CD4-positive, alpha-beta T cell treated with Interleukin-10 for 1 hour (primary cell): Measurements from ENCODE around the gene UTF1.
"Not testable (repeated sequence)": the region's sequence is repeated elsewhere in the genome, so short reads cannot be mapped to it uniquely, and the experiment has no call there.

ENCODE experiments used
- DNase-seq: peaks from one replicate; pipeline ENCODE4 v3.0.0-alpha.2; 2020

The UTF1 gene

GRCh38 chr10:133249094-133249780 lies 19.2 kb downstream of the UTF1 start:
- DNase-seq: no peak

DNA sequence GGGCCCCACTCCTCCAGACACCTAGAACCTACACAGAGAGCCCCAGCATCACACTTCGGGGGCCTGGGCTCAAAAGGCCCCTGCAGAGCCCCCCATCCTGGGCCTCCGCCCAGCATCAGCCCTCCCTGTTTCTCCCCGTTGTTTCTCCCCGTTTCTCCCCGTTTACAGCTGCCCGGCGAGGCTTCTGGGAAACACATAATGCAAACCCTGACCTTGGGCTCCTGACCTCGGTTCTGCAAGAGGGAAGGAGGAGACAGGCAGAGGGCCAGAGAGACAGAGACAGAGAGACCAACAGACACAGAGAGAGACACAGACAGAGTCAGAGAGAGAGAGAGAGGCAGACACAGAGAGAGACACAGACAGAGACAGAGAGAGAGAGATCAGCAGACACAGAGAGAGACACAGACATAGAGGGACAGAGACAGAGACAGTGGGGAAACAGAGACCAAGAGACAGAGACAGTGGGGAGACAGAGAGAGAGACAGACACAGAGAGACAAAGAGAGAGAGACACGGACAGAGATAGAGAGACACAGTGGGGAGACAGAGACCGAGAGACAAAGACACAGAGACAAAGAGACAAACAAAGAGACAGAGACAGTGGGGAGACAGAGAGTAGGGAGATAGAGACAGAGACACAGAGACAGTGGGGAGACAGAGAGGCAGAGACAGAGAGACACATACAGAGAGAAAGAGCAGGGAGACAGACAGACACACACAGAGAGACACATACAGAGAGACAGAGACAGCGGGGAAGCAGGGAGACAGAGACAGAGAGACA lies 20.1 kb downstream of the UTF1 start:
- no peak for DNase-seq

- DNase-seq: no peak
These were observed 21.6 kb downstream of the UTF1 start for GRCh38 chr10:133251388-133252222.

GRCh38 chr10:133252223-133252552 lies 22.2 kb downstream of the UTF1 start:
- no peak for DNase-seq

- no peak for DNase-seq
These were observed 23.4 kb downstream of the UTF1 start for GRCh38 chr10:133253361-133253955.

GRCh38 chr10:133254421-133255120 lies 24.6 kb downstream of the UTF1 start:
- DNase-seq: no peak

DNA sequence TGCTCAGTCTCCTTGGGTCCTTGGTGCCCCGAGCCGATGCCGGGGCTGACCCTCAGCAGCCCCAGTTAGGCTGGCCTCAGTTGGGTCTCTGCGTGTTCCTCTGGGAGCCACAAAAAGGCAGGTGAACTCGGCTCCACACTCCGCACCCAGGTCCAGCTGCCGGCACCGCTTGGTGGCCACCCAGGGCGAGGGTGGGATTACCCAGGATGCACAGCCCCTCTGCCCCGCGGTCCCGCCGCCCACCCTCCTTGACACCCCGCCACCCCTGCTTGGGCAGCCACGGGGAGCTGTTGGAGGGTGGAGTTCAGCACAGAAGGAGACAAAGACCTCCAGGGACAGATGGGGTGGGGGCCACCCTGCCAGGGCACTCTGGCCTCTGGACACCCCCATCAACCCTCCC lies 25.3 kb downstream of the UTF1 start:
- DNase-seq: no peak

- DNase-seq: peak; percentile 36
These were observed 27.6 kb downstream of the UTF1 start for GRCh38 chr10:133257489-133258065.

DNA sequence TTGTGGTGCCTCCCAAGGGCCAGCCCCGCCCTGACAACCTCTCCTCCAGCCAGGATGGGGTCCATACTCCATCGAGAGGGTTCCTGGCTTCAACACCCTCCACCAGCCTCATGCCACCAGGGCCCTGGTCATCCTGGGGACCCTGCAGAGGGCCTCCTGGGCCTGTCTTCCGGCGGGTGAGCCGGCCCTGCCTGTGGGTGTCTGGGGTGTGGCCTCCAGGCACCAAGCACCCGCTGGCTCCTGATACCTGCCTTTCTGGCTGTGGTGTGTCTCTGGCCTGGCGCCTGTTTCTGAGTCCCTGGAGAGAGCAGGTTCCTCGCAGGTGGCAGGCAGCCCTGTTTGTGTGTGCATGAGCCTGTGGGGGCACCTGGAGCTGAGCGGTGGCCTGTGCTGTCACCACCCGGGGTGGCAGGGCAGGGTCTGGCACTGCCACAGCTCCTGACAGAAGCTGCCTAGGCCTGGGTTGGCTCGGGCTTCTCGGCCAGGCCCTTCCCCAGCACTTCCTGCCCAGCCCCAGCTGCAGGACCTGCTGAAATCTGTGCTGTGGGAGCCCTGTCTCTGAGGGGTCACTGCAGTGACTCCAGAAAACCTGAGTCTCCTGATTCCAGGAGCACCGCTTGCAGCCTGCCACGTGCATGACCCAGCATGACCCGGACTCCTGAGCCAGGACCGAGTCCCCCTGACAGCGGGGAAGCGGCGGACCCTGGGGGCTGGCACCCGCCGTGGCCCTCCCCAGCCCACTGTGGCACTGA lies 28.2 kb downstream of the UTF1 start:
- DNase-seq: peak; percentile 39

GRCh38 chr10:133258818-133259601 lies 29.0 kb downstream of the UTF1 start:
- peak; percentile 85 for DNase-seq

- no peak for DNase-seq
These were observed 29.6 kb downstream of the UTF1 start for GRCh38 chr10:133259602-133259989.

- peak; percentile 70 for DNase-seq
These were observed 31.1 kb downstream of the UTF1 start for GRCh38 chr10:133260895-133261725.

DNA sequence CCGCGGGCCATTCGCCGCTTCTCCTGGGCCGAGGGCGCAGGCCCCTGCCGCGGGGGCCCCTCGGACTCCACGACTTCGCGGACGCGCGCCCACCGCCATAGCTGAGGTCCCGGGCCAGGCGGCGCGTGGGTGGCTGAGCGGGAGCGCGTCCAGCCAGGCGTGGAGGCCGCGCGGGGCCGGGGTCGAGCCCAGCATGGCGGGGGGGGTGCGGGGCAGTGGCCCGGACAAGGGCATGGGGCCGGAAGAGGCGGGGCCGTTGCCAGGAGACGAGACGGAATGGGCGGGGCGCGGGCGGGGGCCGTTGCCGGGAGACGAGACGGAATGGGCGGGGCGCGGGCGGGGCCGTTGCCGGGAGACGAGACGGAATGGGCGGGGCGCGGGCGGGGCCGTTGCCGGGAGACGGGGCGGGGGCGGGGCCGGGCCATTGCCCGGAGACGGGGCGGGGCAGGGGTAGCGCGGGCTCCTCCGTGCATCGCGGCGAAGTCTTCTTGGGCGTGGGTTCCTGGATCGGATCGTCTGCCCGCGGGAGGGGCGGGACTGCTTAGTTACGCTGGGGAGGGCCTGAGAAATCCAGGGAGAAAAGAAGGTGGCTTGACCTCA lies 31.8 kb downstream of the UTF1 start:
- DNase-seq: peak; percentile 91

DNA sequence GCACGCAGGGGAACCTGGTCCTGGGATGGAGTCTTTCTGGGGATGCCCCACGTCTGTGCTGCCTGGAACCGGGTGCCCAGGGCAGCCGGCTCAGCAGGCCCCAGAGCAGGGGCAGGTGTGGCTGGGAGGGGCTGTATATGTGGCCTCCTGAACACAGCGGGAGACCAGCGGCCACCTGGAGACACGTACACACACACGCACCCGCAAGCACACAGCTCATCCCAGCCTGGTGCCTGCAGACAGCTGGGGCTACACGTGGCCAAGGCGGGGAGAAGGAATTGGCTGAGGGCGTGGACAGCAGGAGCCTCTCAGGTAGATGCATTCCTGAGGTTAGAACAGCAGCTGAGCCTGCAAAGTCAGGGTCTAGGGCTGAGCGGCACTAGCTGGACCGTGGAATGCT lies 32.7 kb downstream of the UTF1 start:
- DNase-seq: no peak

DNA sequence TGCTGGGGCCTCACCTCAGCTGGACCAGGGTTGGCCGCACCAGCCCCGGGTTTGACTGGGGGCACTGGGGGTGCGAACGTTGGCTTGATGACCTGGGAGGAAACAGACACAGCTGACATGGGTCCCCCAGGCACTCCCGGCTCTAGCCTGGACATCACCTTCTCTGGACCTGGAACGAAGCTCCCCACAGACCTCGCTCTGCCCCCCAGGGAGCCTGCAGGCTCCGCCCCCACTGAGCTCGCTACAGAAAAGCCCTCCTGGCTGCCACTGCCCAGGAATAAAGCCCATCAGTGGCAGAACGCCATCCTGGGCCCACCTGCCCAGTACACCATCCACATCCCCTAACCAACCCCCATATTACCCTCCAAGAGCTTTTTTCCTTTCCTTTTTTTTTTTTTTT lies 33.7 kb downstream of the UTF1 start:
- no peak for DNase-seq

DNA sequence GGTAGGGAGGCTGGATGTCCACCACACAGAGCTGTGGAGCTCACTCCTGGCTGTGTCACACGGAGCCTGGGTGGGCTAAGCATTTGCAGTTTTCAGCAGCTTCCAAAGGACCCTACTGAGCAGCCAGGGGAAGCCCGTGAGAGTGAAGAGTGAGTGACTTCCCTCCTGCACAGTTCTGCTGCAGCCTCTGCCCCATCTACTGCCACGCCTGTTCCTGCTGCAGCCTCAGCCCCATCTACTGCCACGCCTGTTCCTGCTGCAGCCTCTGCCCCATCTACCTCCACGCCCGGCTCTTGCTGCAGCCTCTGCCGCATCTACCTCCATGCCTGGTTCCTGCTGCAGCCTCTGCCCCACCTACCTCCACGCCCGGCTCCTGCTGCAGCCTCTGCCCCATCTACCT lies 34.4 kb downstream of the UTF1 start:
- peak; percentile 62 for DNase-seq

GRCh38 chr10:133265052-133265451 lies 35.0 kb downstream of the UTF1 start:
- not testable (repeated sequence) for DNase-seq

GRCh38 chr10:133266056-133266795 lies 36.2 kb downstream of the UTF1 start:
- no peak for DNase-seq

GRCh38 chr10:133267293-133267692 lies 37.3 kb downstream of the UTF1 start:
- no peak for DNase-seq
